Measurements from ENCODE around the gene MCF2L.
"Not testable (repeated sequence)": the region's sequence is repeated elsewhere in the genome, so short reads cannot be mapped to it uniquely, and the experiment has no call there.

MCF2L gene

GRCh38 chr13:112933649-112934048 is 35.4 kb upstream of the MCF2L start:
- in situ Hi-C loops (cut with HindIII; ENCODE audit: low sequenced_read_pairs): no loop called here
- H3K4me3 ChIP-seq (ENCODE audit: low read depth, low read length): no peak overlapping the region
- DNase-seq (ENCODE audit: low read depth): no peak
- no peak for TF ChIP-seq CTCF (IDR thresholded peaks at IDR 0.05; ENCODE audit: low read depth, low read length, missing control alignments)

- no peak for TF ChIP-seq CTCF (IDR thresholded peaks at IDR 0.05; ENCODE audit: low read depth, low read length, missing control alignments)
- no peak overlapping the region for H3K4me3 ChIP-seq (ENCODE audit: low read depth, low read length)
- DNase-seq (ENCODE audit: low read depth): no peak
- in situ Hi-C loops (cut with HindIII; ENCODE audit: low sequenced_read_pairs): no loop called here
These were observed 34.9 kb upstream of the MCF2L start for GRCh38 chr13:112934078-112934477.

- no peak for DNase-seq (ENCODE audit: low read depth)
- H3K4me3 ChIP-seq (ENCODE audit: low read depth, low read length): no peak overlapping the region
- no peak for TF ChIP-seq CTCF (IDR thresholded peaks at IDR 0.05; ENCODE audit: low read depth, low read length, missing control alignments)
- in situ Hi-C loops (cut with HindIII; ENCODE audit: low sequenced_read_pairs): no loop called here
These were observed 30.3 kb upstream of the MCF2L start for GRCh38 chr13:112938680-112939079.

GRCh38 chr13:112940236-112940635 is 28.8 kb upstream of the MCF2L start:
- H3K4me3 ChIP-seq (ENCODE audit: low read depth, low read length): no peak overlapping the region
- in situ Hi-C loops (cut with HindIII; ENCODE audit: low sequenced_read_pairs): no loop called here
- no peak for DNase-seq (ENCODE audit: low read depth)
- TF ChIP-seq CTCF (IDR thresholded peaks at IDR 0.05; ENCODE audit: low read depth, low read length, missing control alignments): no peak

GRCh38 chr13:112941349-112941748 is 27.7 kb upstream of the MCF2L start:
- no peak for DNase-seq (ENCODE audit: low read depth)
- H3K4me3 ChIP-seq (ENCODE audit: low read depth, low read length): no peak overlapping the region
- TF ChIP-seq CTCF (IDR thresholded peaks at IDR 0.05; ENCODE audit: low read depth, low read length, missing control alignments): no peak
- in situ Hi-C loops (cut with HindIII; ENCODE audit: low sequenced_read_pairs): no loop called here

GRCh38 chr13:112941765-112942164 is 27.2 kb upstream of the MCF2L start:
- DNase-seq (ENCODE audit: low read depth); in situ Hi-C loops (cut with HindIII; ENCODE audit: low sequenced_read_pairs); H3K4me3 ChIP-seq (ENCODE audit: low read depth, low read length): not testable (repeated sequence)

GRCh38 chr13:112942689-112943308 is 26.2 kb upstream of the MCF2L start:
- peak; percentile 98 for TF ChIP-seq CTCF (IDR thresholded peaks at IDR 0.05; ENCODE audit: low read depth, low read length, missing control alignments)
- peak overlapping the region; percentile 50 for H3K4me3 ChIP-seq (ENCODE audit: low read depth, low read length)
- in situ Hi-C loops (cut with HindIII; ENCODE audit: low sequenced_read_pairs): no loop called here
- DNase-seq (ENCODE audit: low read depth): peak; percentile 89

Data from astrocyte of the cerebellum (primary cell).